GM18517 (cell line): Measurements from ENCODE around the gene DST.
A peak's percentile ranks its signal among the peaks of the same experiment; 100 is the strongest.
"Not testable (repeated sequence)": the region's sequence is repeated elsewhere in the genome, so short reads cannot be mapped to it uniquely, and the experiment has no call there.

Experiments
- ATAC-seq: cut with Tn5 transposase; IDR thresholded peaks from one replicate; pipeline ENCODE4 v1.9.1; 2021; ENCODE audit warnings: mild to moderate bottlenecking, moderate library complexity; ENCODE audit not compliant: unreplicated experiment

DST gene

DNA sequence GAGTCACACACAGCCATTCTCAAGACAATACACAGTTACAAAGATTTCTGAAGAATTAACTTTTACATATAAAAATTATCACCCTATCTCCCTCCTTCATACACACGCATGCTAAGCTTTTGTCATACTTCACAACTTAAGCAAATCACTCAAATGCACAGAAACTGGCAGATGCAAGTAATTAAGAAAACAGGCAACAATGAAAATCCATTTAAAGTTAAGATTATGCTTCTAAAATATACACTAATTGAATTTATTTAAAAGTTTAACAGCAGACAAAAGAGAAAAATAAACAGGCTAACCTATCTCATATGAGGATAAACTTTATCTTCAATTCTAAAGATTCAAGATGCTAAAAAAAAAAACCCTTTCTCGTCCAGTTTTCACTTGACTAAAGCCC, 68.4 kb downstream of the DST start:
- no peak for ATAC-seq

DNA sequence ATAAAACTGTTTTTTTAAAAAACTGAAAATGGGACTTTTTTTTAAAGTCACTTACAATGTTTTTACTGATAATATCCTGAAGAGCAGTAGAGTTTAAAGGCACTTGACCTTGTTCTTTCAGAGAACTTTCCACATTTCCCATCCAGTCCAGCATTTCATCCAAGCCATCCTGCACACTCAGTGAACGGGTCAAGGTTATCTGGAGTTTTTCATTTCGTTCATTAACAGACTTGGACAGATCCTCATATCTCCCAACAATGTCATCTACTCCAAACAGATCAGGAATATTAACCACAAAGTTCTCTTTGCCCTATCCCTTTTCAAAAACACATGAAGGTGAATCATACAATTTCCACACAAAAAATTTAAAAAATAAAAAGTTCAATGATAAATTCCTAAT, 69.1 kb downstream of the DST start:
- no peak for ATAC-seq

DNA sequence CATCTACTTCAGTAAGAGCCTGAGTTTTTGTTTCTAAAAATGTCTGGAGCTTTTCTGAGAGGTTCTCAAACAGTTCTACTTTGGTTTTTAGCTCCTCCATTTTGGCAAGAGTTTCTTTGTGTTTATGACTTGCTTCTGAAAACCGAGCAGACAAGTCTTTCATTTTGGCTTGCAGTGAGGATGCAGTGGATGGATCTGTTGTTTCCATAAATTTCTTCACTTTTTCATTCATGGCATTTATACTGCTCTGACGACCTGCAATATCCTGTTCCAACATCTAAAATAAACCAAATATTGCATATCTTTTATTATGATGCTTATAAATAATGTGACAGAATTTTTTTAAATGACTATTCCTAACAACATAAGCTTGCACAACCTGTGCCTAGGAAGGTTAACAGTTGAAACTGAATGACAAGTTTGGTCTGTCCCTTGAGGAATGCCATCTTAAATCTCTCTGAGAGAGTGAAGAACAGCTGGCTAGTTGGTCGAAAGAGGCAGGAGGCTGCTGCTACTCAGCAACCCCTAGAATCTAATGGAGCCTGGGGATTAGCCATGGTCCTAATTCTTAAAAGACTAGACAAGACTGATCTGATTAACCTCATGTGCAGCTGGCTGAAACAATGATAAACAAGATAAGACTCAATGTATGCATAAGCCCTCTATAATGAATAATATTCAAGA, 69.8 kb downstream of the DST start:
- ATAC-seq, result no peak

GRCh38 chr6:56571605-56572004, 71.1 kb downstream of the DST start:
- no peak for ATAC-seq

DNA sequence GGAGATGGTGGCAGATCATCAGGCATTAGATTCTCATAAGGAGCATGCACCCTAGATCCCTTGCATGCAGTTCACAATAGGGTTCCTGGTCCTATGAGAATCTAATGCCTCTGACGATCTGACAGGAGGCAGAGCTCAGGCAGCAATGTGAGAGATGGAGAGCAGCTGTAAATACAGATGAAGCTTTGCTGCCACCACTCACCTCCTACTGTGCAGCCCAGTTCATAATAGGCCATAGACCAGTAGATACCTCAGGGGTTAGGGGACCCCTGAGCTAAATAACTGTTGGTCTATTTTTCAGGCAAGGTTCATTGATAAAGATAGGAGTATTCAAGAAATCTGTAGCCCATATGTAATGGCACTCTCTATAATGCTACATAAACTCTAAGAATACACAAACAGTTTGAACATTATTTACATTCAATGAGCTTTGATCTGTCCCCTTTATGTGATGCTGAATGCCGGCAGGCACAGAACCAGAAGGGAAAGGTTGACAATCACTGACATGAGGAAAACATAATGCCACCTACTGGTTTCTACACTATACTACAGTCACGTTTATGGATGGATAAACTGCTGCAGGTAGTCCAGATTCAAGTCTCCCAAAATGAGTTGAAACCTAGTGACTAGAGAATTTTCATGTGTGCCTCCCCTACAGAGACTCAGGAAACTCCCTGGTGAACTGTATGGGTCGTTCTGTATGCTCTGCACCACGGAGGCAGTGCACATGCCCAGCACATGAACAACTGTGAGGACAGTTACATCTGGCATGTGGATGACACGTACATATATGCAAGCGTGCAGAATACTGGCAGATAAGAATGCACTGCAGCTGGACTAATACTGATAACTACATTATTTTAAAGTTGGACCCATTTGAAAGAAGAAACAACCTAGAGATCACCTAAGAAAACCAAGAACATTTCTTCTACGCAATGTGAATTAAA, 72.0 kb downstream of the DST start:
- peak; percentile 80 for ATAC-seq

GRCh38 chr6:56567501-56567900, 75.2 kb downstream of the DST start:
- no peak for ATAC-seq

DNA sequence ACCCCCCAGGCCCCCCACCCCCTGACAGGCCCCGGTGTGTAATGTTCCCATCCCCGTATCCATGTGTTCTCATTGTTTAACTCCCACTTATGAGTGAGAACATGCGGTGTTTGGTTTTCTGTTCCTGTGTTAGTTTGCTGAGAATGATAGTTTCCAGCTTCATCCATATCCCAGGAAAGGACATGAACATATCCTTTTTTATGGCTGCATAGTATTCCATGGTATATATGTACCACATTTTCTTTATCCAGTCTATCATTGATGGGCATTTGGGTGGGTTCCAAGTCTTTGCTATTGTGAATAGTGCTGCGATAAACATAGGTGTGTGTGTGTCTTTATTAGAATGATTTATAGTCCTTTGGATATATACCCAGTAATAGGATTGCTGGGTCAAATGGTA, 80.0 kb downstream of the DST start:
- not testable (repeated sequence) for ATAC-seq

DNA sequence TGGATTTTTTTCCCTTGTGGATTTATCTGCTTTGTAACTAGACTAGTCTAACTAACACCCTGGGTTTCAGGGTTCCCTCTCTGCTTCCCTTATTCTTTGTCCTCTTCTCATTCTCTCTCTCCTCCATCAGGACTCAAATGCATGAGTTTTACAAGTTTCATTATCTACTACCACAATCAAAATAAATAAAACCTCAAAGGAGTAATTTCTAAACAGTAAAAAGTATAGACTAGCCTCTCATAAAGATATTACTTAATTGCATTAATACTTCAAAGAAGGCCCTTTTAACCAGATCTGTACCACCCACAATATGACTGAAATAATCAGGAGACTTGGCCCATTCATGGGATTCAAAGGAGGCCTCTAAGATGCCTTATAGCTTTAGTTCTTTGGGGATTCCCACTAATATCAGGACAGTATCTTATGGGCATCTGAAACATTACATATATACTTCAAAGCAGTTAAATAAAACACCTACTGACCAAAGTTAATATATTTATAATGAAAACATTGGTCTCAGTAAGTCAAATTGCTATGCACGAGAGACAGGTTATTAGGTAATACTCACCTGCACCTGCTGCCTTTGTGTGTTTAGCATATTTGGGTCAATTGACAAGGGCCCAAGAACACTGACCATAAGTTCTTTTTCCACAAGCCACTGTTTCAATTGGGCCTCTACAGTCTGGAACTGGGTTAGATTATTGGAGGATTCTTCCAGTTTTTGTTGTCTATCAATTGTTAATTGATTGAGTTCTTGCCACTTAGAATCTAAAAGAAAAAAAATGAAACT, 85.7 kb downstream of the DST start:
- ATAC-seq, result no peak

DNA sequence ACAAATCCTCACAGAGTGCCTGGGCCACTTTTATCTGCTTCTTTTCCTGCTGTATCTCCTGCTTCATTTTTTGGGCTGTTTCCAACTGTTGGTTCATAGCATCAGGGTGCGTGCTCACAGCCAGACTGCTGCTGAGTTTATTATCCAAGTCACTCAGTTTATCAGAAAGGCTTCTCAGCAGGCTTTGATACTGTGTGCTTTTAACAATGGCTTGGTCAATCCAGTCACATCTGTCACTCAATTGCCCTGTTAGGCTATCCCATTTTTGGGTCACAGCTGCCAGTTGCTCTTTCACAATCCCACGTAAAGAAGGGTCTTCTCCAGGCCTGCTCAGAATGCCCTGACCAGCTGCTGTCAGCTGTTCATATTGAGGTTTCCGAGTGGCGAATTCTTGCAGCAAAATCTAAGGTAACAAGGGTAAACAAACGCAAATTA, 87.2 kb downstream of the DST start:
- ATAC-seq, result no peak

DNA sequence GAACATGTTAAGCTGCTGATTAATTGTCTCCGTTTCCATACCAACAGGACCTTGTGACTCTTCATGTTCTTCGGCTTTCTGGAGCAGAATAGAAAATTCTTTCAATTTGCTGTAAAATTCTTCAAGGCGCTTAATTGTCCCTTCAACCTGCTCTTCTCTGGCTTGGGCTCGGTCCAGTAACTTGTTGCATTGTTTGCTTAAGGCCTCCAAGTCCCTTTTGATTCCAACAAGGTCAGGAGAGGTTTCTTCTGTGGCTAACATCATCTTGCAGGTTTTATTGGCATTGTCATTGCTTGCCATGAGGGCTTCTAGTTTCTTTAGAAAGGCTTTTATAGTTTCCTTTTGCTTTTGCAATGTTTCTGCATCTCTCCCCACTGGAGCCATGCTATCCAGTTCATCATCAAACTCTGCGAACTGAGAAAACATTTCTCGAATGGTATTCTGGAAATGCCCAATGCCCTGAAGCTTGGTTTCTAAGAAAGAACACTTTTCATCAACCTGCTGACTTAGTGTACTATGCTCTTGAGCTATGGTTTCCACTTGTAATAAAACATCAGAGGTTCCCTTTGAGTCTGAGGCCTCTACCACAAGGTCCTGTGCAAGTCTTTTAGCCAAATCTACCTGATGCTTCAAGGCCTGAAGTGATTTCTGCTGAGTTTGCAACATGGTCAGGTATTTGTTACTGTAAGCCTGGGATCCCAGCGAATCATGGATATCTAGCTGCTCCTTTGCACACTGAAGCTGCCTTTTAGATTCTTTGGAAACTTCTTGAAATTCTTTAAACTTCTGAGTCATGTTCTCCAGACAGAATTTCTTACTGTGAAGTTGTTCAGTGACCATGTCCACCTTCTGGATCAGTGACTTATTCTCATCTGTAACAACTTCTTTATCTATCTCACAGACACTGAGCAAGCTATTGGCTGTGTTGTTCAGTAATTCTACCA, 90.2 kb downstream of the DST start:
- ATAC-seq, result no peak

DNA sequence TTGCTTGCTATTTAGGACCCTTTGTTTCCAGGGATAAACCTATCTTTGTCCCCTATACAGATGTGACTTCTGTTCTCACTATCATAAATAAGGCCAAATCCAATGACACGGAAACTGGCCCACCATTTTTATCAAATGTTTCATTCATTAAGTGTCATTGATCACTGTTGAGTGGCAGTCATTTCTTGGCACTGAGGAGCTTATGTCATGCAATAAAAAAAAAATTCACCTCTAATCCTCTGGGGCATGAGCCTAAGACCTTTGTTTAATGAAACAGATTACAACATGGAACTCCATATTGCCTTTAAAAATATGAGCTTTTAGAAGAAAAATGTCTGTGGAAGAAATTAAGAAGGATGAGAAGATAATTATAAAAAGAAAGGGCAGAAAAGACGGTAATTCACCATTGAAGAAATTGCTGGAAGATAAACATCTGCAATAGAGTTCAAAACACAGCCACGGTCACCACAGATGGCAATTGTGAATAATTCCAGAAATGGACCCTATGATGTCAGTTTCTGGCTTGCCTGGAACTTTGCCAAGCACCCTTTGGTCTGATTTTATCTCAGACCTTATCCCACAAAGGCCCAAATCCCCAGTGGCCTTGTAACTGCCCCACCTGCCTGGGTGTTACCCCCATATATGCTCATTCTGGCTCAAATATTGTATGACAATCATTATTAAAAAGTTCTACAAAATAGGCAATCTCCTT, 91.1 kb downstream of the DST start:
- no peak for ATAC-seq

- no peak for ATAC-seq
Measured at GRCh38 chr6:56550301-56550700, 92.4 kb downstream of the DST start.

DNA sequence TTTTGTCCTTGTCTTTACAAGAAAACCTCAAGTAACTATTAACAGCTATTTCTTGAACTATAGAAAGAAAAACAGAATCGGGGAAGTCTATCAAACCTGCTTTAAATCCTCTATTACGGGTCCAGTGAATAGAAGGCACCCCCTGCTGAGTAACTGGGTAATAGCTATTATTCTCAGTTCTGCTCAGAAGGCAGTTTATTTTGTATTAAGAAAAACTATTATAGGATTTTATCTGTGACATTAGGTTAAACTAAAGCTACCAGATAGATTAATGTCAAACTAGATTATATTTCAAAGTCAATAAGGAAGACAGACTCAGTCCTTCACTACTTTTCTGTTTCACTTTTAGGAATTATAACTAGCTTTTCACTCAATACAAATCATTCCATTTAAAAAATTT, 93.7 kb downstream of the DST start:
- ATAC-seq, result no peak

DNA sequence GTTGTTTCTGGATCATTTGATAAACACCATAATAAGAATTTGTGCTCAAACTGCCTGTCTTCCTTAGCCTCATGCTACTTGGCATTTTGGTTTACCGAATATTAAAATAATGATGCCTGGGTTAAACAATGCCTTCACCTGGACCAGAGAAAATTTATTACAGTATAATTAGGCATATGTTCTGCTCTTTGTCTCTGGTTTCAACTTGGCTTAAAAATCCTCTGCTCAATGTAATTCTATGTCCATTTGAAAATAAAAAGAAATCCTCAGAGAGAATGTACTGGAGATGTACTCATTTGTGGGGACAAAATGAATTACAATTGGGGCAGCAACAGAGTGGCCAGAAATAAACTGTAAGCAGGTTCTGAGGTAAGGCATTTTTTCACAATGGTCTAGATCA, 95.0 kb downstream of the DST start:
- no peak for ATAC-seq

GRCh38 chr6:56542364-56543331, 100.0 kb downstream of the DST start:
- peak; percentile 97 for ATAC-seq

- ATAC-seq, result no peak
Measured at GRCh38 chr6:56541741-56542360, 100.8 kb downstream of the DST start.

DNA sequence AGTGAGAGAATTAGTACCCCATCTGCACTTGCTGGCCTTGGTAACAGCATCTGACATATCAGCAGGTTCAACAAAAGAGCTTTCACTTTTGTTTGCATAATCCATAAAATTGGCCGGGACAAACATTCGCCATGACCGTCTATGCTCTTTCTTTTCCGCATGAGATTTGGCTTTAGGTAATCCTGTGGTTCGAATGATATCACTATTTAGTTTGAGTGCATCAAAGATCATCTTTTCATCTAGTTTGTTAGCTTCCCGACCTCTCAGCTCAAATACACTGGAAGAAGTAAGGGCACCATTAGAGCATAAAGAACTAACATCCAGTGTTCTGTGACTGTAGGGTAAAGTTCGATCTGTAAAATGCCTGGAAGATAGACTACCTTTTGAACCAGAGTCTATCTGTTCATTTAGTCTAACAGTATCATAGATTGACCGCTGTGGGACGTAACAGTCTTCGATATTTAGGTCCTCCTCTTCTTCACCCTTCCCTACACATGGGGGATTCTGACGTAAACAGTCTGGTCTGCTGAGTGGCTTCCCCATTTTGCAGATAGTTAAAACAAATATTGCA, 101.6 kb downstream of the DST start:
- ATAC-seq, result no peak
